Measurements from ENCODE around the gene EBF3.

GRCh38 chr10:129836253-129836652 lies 127.8 kb downstream of the EBF3 start:
- TF ChIP-seq, protein P1, sequence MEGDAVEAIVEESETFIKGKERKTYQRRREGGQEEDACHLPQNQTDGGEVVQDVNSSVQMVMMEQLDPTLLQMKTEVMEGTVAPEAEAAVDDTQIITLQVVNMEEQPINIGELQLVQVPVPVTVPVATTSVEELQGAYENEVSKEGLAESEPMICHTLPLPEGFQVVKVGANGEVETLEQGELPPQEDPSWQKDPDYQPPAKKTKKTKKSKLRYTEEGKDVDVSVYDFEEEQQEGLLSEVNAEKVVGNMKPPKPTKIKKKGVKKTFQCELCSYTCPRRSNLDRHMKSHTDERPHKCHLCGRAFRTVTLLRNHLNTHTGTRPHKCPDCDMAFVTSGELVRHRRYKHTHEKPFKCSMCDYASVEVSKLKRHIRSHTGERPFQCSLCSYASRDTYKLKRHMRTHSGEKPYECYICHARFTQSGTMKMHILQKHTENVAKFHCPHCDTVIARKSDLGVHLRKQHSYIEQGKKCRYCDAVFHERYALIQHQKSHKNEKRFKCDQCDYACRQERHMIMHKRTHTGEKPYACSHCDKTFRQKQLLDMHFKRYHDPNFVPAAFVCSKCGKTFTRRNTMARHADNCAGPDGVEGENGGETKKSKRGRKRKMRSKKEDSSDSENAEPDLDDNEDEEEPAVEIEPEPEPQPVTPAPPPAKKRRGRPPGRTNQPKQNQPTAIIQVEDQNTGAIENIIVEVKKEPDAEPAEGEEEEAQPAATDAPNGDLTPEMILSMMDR (IDR thresholded peaks at IDR 0.05): no peak
- no peak for TF ChIP-seq EP300 (IDR thresholded peaks at IDR 0.05)

All from suprapubic skin (tissue), 3 donors.